MM.1S (cell line): ENCODE measurements around the gene CDK5R2.
A peak's percentile ranks its signal among the peaks of the same experiment; 100 is the strongest.

ENCODE experiments used
- DNase-seq: peaks from one replicate; pipeline ENCODE4 v3.0.0-alpha.2; 2015
- H2AFZ ChIP-seq: fragments of 300-600 bp; sonication (generic); 2 replicates; pipeline ENCODE4 v1.6.0; 2016; ENCODE audit warnings: antibody characterized with exemption, low read length
- H3F3A ChIP-seq: fragments of 300-600 bp; sonication (generic); 2 replicates; pipeline ENCODE4 v1.6.1; 2016; ENCODE audit warnings: mild to moderate bottlenecking, antibody characterized with exemption, low read length, moderate library complexity, mixed read lengths; ENCODE audit not compliant: insufficient read depth
- H3K27ac ChIP-seq: fragments of 300-600 bp; sonication (generic); 2 replicates; pipeline ENCODE4 v1.5.1; 2016; ENCODE audit warnings: mild to moderate bottlenecking, low read length
- H3K27me3 ChIP-seq: fragments of 300-600 bp; sonication (generic); replicated peaks from 2 replicates; pipeline ENCODE4 v1.6.0; 2016; ENCODE audit warnings: low read length; ENCODE audit not compliant: insufficient read depth
- H3K36me3 ChIP-seq: fragments of 300-600 bp; sonication (generic); replicated peaks from 2 replicates; pipeline ENCODE4 v1.6.1; 2016; ENCODE audit warnings: mild to moderate bottlenecking, low read length, mixed read lengths; ENCODE audit not compliant: insufficient read depth
- H3K4me1 ChIP-seq: fragments of 300-600 bp; sonication (generic); 2 replicates; pipeline ENCODE4 v1.6.1; 2016; ENCODE audit warnings: low read length, mixed read lengths
- H3K4me2 ChIP-seq: fragments of 300-600 bp; sonication (generic); 2 replicates; pipeline ENCODE4 v1.6.0; 2016; ENCODE audit warnings: low read depth, low read length
- H3K4me3 ChIP-seq: fragments of 300-600 bp; sonication (generic); 2 replicates; pipeline ENCODE4 v1.5.1; 2016; ENCODE audit warnings: low read length, mixed read lengths
- H3K79me2 ChIP-seq: fragments of 300-600 bp; sonication (generic); 2 replicates; pipeline ENCODE4 v1.6.1; 2016; ENCODE audit warnings: mixed run types, low read length, mixed read lengths
- H3K9ac ChIP-seq: fragments of 300-600 bp; sonication (generic); 2 replicates; pipeline ENCODE4 v1.6.1; 2016; ENCODE audit warnings: low read length, mixed read lengths
- H3K9me2 ChIP-seq: fragments of 300-600 bp; sonication (generic); replicated peaks from 2 replicates; pipeline ENCODE4 v1.6.1; 2016; ENCODE audit warnings: mild to moderate bottlenecking, low read length, mixed read lengths; ENCODE audit not compliant: insufficient read depth
- H3K9me3 ChIP-seq: fragments of 300-600 bp; sonication (generic); replicated peaks from 2 replicates; pipeline ENCODE4 v1.6.1; 2016; ENCODE audit warnings: mild to moderate bottlenecking, low read length, mixed read lengths; ENCODE audit not compliant: insufficient read depth
- H4K20me1 ChIP-seq: fragments of 300-600 bp; sonication (generic); 2 replicates; pipeline ENCODE4 v1.6.1; 2016; ENCODE audit warnings: mild to moderate bottlenecking, low read length, moderate library complexity, mixed read lengths; ENCODE audit not compliant: insufficient read depth
- EZH2 ChIP-seq: fragments of 300-600 bp; sonication (generic); optimal IDR thresholded peaks from 2 replicates; pipeline ENCODE3; 2017; ENCODE audit warnings: low read depth, mild to moderate bottlenecking, antibody characterized with exemption, low read length, mixed read lengths
- EZH2phosphoT487 ChIP-seq: fragments of 300-600 bp; sonication (generic); IDR thresholded peaks from 2 replicates; pipeline ENCODE4 v1.6.1; 2018; ENCODE audit warnings: antibody characterized with exemption, low read length
- TF ChIP-seq, protein P1 (sequence below): fragments of 300-600 bp; sonication (generic); IDR thresholded peaks from 2 replicates; pipeline ENCODE4 v1.5.1; 2016; ENCODE audit warnings: antibody characterized with exemption, low read length, mixed read lengths

The CDK5R2 gene

GRCh38 chr2:219000569-219000960, 41.1 kb downstream of the CDK5R2 start:
- Histone ChIP-seq H3K9ac (no peak overlapping the region), H3K27me3 (peaks cover 94% of the 10 kb centered on the region), H3K27ac (no peak overlapping the region), H2AFZ (no peak overlapping the region), H3K79me2 (no peaks in the 10 kb centered on the region), H3F3A (no peaks in the 10 kb centered on the region), H3K4me1 (peaks cover 8% of the 10 kb centered on the region), H4K20me1 (no peaks in the 10 kb centered on the region), H3K4me2 (no peak overlapping the region), H3K4me3 (no peak overlapping the region), H3K36me3 (no peaks in the 10 kb centered on the region), H3K9me3 (no peaks in the 10 kb centered on the region), H3K9me2 (no peaks in the 10 kb centered on the region)
- TF ChIP-seq EZH2 (no peak), EZH2phosphoT487 (no peak)
- TF ChIP-seq, protein P1, sequence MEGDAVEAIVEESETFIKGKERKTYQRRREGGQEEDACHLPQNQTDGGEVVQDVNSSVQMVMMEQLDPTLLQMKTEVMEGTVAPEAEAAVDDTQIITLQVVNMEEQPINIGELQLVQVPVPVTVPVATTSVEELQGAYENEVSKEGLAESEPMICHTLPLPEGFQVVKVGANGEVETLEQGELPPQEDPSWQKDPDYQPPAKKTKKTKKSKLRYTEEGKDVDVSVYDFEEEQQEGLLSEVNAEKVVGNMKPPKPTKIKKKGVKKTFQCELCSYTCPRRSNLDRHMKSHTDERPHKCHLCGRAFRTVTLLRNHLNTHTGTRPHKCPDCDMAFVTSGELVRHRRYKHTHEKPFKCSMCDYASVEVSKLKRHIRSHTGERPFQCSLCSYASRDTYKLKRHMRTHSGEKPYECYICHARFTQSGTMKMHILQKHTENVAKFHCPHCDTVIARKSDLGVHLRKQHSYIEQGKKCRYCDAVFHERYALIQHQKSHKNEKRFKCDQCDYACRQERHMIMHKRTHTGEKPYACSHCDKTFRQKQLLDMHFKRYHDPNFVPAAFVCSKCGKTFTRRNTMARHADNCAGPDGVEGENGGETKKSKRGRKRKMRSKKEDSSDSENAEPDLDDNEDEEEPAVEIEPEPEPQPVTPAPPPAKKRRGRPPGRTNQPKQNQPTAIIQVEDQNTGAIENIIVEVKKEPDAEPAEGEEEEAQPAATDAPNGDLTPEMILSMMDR = no peak
- DNase-seq = no peak

DNA sequence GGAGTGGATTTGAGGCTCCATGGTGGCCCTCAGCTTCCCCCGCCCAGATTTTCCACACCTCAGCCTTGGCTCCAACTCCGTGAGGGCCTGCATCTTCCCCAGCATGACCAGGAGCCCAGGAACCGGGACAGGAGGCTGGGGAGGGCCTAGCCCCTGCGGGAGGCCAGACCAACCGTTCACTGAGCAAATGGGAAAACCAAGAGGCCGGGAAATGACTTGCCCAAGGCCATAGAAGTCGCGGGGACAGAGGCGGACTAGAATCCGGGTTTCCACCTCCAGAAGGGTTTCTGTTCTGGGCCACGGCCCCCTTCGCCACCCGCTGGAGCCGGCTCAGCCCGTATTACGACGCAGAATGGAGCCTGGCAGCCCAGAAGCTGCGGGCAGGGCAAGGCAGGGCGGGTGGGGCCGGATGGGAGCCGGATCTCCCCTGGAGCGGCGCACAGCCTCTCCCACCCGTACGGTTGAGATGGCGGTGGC, 41.7 kb downstream of the CDK5R2 start:
- Histone ChIP-seq H3K27me3 (peaks cover 95% of the 10 kb centered on the region), H3K4me2 (peak overlapping the region; percentile 100), H3K4me1 (peaks cover 8% of the 10 kb centered on the region), H3K79me2 (no peaks in the 10 kb centered on the region), H4K20me1 (no peaks in the 10 kb centered on the region), H3K9me2 (no peaks in the 10 kb centered on the region), H3K4me3 (peak overlapping the region; percentile 68; the same call in 1 of the 2 replicates), H3K9me3 (no peaks in the 10 kb centered on the region), H3K9ac (no peak overlapping the region), H3K36me3 (no peaks in the 10 kb centered on the region), H3F3A (no peaks in the 10 kb centered on the region), H2AFZ (peak overlapping the region; percentile 75; the same call in 1 of the 2 replicates), H3K27ac (no peak overlapping the region)
- TF ChIP-seq EZH2 = no peak
- no peak for TF ChIP-seq EZH2phosphoT487
- TF ChIP-seq, protein P1 = no peak
- no peak for DNase-seq

GRCh38 chr2:219001577-219002394, 42.3 kb downstream of the CDK5R2 start:
- Histone ChIP-seq H2AFZ (peak overlapping the region; percentile 75), H4K20me1 (no peaks in the 10 kb centered on the region), H3K4me3 (peak overlapping the region; percentile 68), H3F3A (no peaks in the 10 kb centered on the region), H3K9me3 (no peaks in the 10 kb centered on the region), H3K9me2 (no peaks in the 10 kb centered on the region), H3K4me1 (peaks cover 8% of the 10 kb centered on the region), H3K27me3 (peaks cover 94% of the 10 kb centered on the region), H3K27ac (no peak overlapping the region), H3K36me3 (no peaks in the 10 kb centered on the region), H3K79me2 (no peaks in the 10 kb centered on the region), H3K4me2 (peak overlapping the region; percentile 100), H3K9ac (no peak overlapping the region; the same call in 1 of the 2 replicates)
- TF ChIP-seq EZH2 (no peak), EZH2phosphoT487 (no peak)
- TF ChIP-seq, protein P1 = no peak
- peak; percentile 52 for DNase-seq
